ENCODE measurements around the gene PLA2G4B.

PLA2G4B gene

GRCh38 chr15:41868321-41868720, 29.7 kb downstream of the PLA2G4B start:
- Mint-ChIP-seq H3K36me3 (no peaks in the 10 kb centered on the region), H3K4me1 (peaks cover 12% of the 10 kb centered on the region), H3K27ac (no peak overlapping the region), H3K27me3 (peaks cover 27% of the 10 kb centered on the region), H3K4me3 (no peak overlapping the region), H3K9me3 (no peaks in the 10 kb centered on the region)
- CTCF ChIA-PET: interaction anchor here (0.6 kb wide), 1 partner anchor 52 kb away, joined by 3 read pairs; no protein-coding TSS in a partner anchor
- DNase-seq: no peak

- Mint-ChIP-seq H3K27me3 (peaks cover 37% of the 10 kb centered on the region), H3K27ac (peak overlapping the region; percentile 87), H3K9me3 (no peaks in the 10 kb centered on the region), H3K36me3 (no peaks in the 10 kb centered on the region), H3K4me1 (peaks cover 12% of the 10 kb centered on the region), H3K4me3 (no peak overlapping the region)
- DNase-seq: no peak
- CTCF ChIA-PET: interaction anchor here (0.7 to 1.3 kb wide), 5 partner anchors 12 to 59 kb away, joined by 3 to 4 read pairs (median 3); no protein-coding TSS in a partner anchor
These were observed 31.4 kb downstream of the PLA2G4B start for GRCh38 chr15:41869770-41870688.

- DNase-seq: peak; percentile 74
- Mint-ChIP-seq H3K27ac (peak overlapping the region; percentile 87), H3K27me3 (peaks cover 41% of the 10 kb centered on the region), H3K9me3 (no peaks in the 10 kb centered on the region), H3K4me1 (peaks cover 12% of the 10 kb centered on the region), H3K4me3 (no peak overlapping the region), H3K36me3 (no peaks in the 10 kb centered on the region)
- CTCF ChIA-PET: interaction anchor here (0.7 to 1.3 kb wide), 5 partner anchors 13 to 96 kb away, joined by 3 to 4 read pairs (median 3); partner anchors contain the start of gene MAPKBP1
These were observed 32.0 kb downstream of the PLA2G4B start for GRCh38 chr15:41870689-41871081.

- peaks cover 41% of the 10 kb centered on the region for H3K27me3 Mint-ChIP-seq
- H3K4me3 Mint-ChIP-seq: no peak overlapping the region
- H3K27ac Mint-ChIP-seq: peak overlapping the region; percentile 87
- H3K9me3 Mint-ChIP-seq: no peaks in the 10 kb centered on the region
- H3K4me1 Mint-ChIP-seq: peaks cover 12% of the 10 kb centered on the region
- no peak for DNase-seq
- CTCF ChIA-PET: interaction anchor here (0.7 to 1.3 kb wide), 5 partner anchors 14 to 97 kb away, joined by 3 to 4 read pairs (median 3); partner anchors contain the start of gene MAPKBP1
- no peaks in the 10 kb centered on the region for H3K36me3 Mint-ChIP-seq
These were observed 32.7 kb downstream of the PLA2G4B start for GRCh38 chr15:41871175-41871905.

GRCh38 chr15:41872166-41872747, 33.6 kb downstream of the PLA2G4B start:
- H3K4me1 Mint-ChIP-seq: peaks cover 12% of the 10 kb centered on the region
- no peak overlapping the region for H3K27ac Mint-ChIP-seq
- H3K4me3 Mint-ChIP-seq: no peak overlapping the region
- CTCF ChIA-PET: interaction anchor here (1.3 kb wide), 1 partner anchor 98 kb away, joined by 3 read pairs; the partner anchor contains the start of gene MAPKBP1
- no peaks in the 10 kb centered on the region for H3K9me3 Mint-ChIP-seq
- peaks cover 39% of the 10 kb centered on the region for H3K27me3 Mint-ChIP-seq
- DNase-seq: no peak
- no peaks in the 10 kb centered on the region for H3K36me3 Mint-ChIP-seq

GRCh38 chr15:41873711-41874110, 35.1 kb downstream of the PLA2G4B start:
- H3K4me3 Mint-ChIP-seq: no peak overlapping the region
- H3K36me3 Mint-ChIP-seq: no peaks in the 10 kb centered on the region
- no peak overlapping the region for H3K27ac Mint-ChIP-seq
- no peak for DNase-seq
- no peaks in the 10 kb centered on the region for H3K9me3 Mint-ChIP-seq
- H3K4me1 Mint-ChIP-seq: peaks cover 12% of the 10 kb centered on the region
- CTCF ChIA-PET: no interaction called here
- H3K27me3 Mint-ChIP-seq: peaks cover 36% of the 10 kb centered on the region

GRCh38 chr15:41874736-41875135, 36.1 kb downstream of the PLA2G4B start:
- DNase-seq: no peak
- no peaks in the 10 kb centered on the region for H3K9me3 Mint-ChIP-seq
- no peak overlapping the region for H3K27ac Mint-ChIP-seq
- H3K4me1 Mint-ChIP-seq: peaks cover 10% of the 10 kb centered on the region
- H3K36me3 Mint-ChIP-seq: no peaks in the 10 kb centered on the region
- CTCF ChIA-PET: interaction anchor here (1.2 kb wide), 1 partner anchor 30 kb away, joined by 3 read pairs; no protein-coding TSS in a partner anchor
- peaks cover 39% of the 10 kb centered on the region for H3K27me3 Mint-ChIP-seq
- H3K4me3 Mint-ChIP-seq: no peak overlapping the region

- no peak overlapping the region for H3K4me3 Mint-ChIP-seq
- CTCF ChIA-PET: no interaction called here
- peaks cover 3% of the 10 kb centered on the region for H3K4me1 Mint-ChIP-seq
- H3K36me3 Mint-ChIP-seq: no peaks in the 10 kb centered on the region
- peak overlapping the region; percentile 60 for H3K27ac Mint-ChIP-seq
- H3K9me3 Mint-ChIP-seq: no peaks in the 10 kb centered on the region
- peaks cover 52% of the 10 kb centered on the region for H3K27me3 Mint-ChIP-seq
- DNase-seq: no peak
These were observed 37.4 kb downstream of the PLA2G4B start for GRCh38 chr15:41876007-41876406.

- CTCF ChIA-PET: interaction anchor here (1.0 kb wide), 1 partner anchor 15 kb away, joined by 3 read pairs; no protein-coding TSS in a partner anchor
- no peak for DNase-seq
- no peak overlapping the region for H3K4me3 Mint-ChIP-seq
- no peaks in the 10 kb centered on the region for H3K9me3 Mint-ChIP-seq
- no peaks in the 10 kb centered on the region for H3K36me3 Mint-ChIP-seq
- peaks cover 59% of the 10 kb centered on the region for H3K27me3 Mint-ChIP-seq
- peaks cover 3% of the 10 kb centered on the region for H3K4me1 Mint-ChIP-seq
- H3K27ac Mint-ChIP-seq: no peak overlapping the region
These were observed 38.0 kb downstream of the PLA2G4B start for GRCh38 chr15:41876689-41877088.

GRCh38 chr15:41877631-41878354, 39.1 kb downstream of the PLA2G4B start:
- Mint-ChIP-seq H3K4me1 (peaks cover 5% of the 10 kb centered on the region), H3K27me3 (peaks cover 62% of the 10 kb centered on the region), H3K4me3 (no peak overlapping the region), H3K27ac (no peak overlapping the region), H3K9me3 (no peaks in the 10 kb centered on the region), H3K36me3 (no peaks in the 10 kb centered on the region)
- no peak for DNase-seq
- CTCF ChIA-PET: no interaction called here

GRCh38 chr15:41878355-41878699, 39.7 kb downstream of the PLA2G4B start:
- no peaks in the 10 kb centered on the region for H3K36me3 Mint-ChIP-seq
- H3K4me3 Mint-ChIP-seq: no peak overlapping the region
- CTCF ChIA-PET: interaction anchor here (1.1 kb wide), 1 partner anchor 25 kb away, joined by 3 read pairs; no protein-coding TSS in a partner anchor
- DNase-seq: no peak
- H3K4me1 Mint-ChIP-seq: peaks cover 5% of the 10 kb centered on the region
- H3K27ac Mint-ChIP-seq: no peak overlapping the region
- H3K27me3 Mint-ChIP-seq: peaks cover 62% of the 10 kb centered on the region
- no peaks in the 10 kb centered on the region for H3K9me3 Mint-ChIP-seq

GRCh38 chr15:41879321-41879845, 40.7 kb downstream of the PLA2G4B start:
- CTCF ChIA-PET: interaction anchor here (1.1 to 1.2 kb wide), 2 partner anchors 25 to 26 kb away, joined by 3 read pairs; no protein-coding TSS in a partner anchor
- no peaks in the 10 kb centered on the region for H3K36me3 Mint-ChIP-seq
- peaks cover 5% of the 10 kb centered on the region for H3K4me1 Mint-ChIP-seq
- peaks cover 54% of the 10 kb centered on the region for H3K27me3 Mint-ChIP-seq
- DNase-seq: no peak
- H3K9me3 Mint-ChIP-seq: no peaks in the 10 kb centered on the region
- H3K4me3 Mint-ChIP-seq: no peak overlapping the region
- no peak overlapping the region for H3K27ac Mint-ChIP-seq

- peaks cover 54% of the 10 kb centered on the region for H3K27me3 Mint-ChIP-seq
- no peaks in the 10 kb centered on the region for H3K36me3 Mint-ChIP-seq
- H3K4me1 Mint-ChIP-seq: peaks cover 6% of the 10 kb centered on the region
- no peak overlapping the region for H3K27ac Mint-ChIP-seq
- DNase-seq: no peak
- no peaks in the 10 kb centered on the region for H3K9me3 Mint-ChIP-seq
- CTCF ChIA-PET: interaction anchor here (0.9 to 1.2 kb wide), 2 partner anchors 24 to 107 kb away, joined by 3 to 4 read pairs; no protein-coding TSS in a partner anchor
- H3K4me3 Mint-ChIP-seq: no peak overlapping the region
These were observed 41.7 kb downstream of the PLA2G4B start for GRCh38 chr15:41880156-41880877.
